PFSK-1 (cell line): ENCODE results near the gene TNNT3.

Source experiments
- FOXP2 ChIP-seq: optimal IDR thresholded peaks from 2 replicates; pipeline ENCODE3; 2011; ENCODE audit warnings: borderline replicate concordance, control low read depth, inconsistent platforms; ENCODE audit not compliant: insufficient read depth; ENCODE audit errors: extremely low read length, extremely low read depth
- POLR2AphosphoS5 ChIP-seq: IDR thresholded peaks from 2 replicates; pipeline ENCODE4 v1.6.1; 2012; ENCODE audit warnings: low read depth, mild to moderate bottlenecking, control low read depth, low read length, moderate library complexity
- SIN3A ChIP-seq: IDR thresholded peaks from 2 replicates; pipeline ENCODE4 v1.6.1; 2012; ENCODE audit warnings: mild to moderate bottlenecking, low read length, moderate library complexity, borderline replicate concordance; ENCODE audit not compliant: insufficient read depth
- TAF1 ChIP-seq: IDR thresholded peaks from 2 replicates; pipeline ENCODE4 v1.6.1; 2012; ENCODE audit warnings: low read length, control low read depth, borderline replicate concordance; ENCODE audit not compliant: insufficient read depth
- TF ChIP-seq, protein P1 (sequence below), 2 experiments: IDR thresholded peaks; 2 replicates each; pipeline versions ENCODE4 v1.6.1 to v1.8.0; 2011 to 2012; ENCODE audit warnings: low read depth in 2 of 2, low read length in 2 of 2, control low read depth in 1 of 2, inconsistent platforms in 1 of 2, mild to moderate bottlenecking in 1 of 2, moderate library complexity in 1 of 2; ENCODE audit not compliant: insufficient read depth in 1 of 2

Gene TNNT3

GRCh38 chr11:1927026-1927847, 7.7 kb downstream of the TNNT3 start:
- TF ChIP-seq, protein P1, sequence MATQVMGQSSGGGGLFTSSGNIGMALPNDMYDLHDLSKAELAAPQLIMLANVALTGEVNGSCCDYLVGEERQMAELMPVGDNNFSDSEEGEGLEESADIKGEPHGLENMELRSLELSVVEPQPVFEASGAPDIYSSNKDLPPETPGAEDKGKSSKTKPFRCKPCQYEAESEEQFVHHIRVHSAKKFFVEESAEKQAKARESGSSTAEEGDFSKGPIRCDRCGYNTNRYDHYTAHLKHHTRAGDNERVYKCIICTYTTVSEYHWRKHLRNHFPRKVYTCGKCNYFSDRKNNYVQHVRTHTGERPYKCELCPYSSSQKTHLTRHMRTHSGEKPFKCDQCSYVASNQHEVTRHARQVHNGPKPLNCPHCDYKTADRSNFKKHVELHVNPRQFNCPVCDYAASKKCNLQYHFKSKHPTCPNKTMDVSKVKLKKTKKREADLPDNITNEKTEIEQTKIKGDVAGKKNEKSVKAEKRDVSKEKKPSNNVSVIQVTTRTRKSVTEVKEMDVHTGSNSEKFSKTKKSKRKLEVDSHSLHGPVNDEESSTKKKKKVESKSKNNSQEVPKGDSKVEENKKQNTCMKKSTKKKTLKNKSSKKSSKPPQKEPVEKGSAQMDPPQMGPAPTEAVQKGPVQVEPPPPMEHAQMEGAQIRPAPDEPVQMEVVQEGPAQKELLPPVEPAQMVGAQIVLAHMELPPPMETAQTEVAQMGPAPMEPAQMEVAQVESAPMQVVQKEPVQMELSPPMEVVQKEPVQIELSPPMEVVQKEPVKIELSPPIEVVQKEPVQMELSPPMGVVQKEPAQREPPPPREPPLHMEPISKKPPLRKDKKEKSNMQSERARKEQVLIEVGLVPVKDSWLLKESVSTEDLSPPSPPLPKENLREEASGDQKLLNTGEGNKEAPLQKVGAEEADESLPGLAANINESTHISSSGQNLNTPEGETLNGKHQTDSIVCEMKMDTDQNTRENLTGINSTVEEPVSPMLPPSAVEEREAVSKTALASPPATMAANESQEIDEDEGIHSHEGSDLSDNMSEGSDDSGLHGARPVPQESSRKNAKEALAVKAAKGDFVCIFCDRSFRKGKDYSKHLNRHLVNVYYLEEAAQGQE (IDR thresholded peaks at IDR 0.05; ENCODE audit: insufficient read depth in 1 of 2, low read depth in 2 of 2, low read length in 2 of 2), result no peak
- TF ChIP-seq TAF1 (no peak), FOXP2 (no peak), SIN3A (no peak), POLR2AphosphoS5 (no peak)

GRCh38 chr11:1927848-1928469, 8.5 kb downstream of the TNNT3 start:
- TF ChIP-seq, protein P1 (IDR thresholded peaks at IDR 0.05; ENCODE audit: insufficient read depth in 1 of 2, low read depth in 2 of 2, low read length in 2 of 2), result no peak
- TF ChIP-seq SIN3A (no peak), TAF1 (no peak), FOXP2 (no peak), POLR2AphosphoS5 (no peak)

DNA sequence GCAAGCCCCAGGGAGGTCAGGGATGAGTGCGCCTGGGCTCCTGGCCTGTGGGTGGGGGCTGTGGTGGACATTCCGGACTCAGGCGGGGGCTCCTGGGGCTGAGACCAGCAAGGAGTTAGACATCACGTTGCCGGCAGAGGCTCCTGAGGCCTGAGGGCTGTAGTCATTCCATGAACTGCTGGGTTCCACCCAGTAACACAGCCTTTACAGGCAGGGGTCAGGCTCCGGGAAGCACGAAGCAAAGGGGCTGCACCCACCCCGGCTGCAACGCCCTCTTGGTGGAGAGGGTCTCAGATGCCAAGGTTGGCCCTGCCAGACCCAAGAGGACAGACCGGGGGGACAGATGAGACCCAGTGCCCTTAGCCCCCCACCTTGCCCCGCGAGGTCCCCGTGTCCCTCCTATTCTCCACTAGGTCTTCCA, 9.0 kb downstream of the TNNT3 start:
- TF ChIP-seq FOXP2, result no peak
- no peak for TF ChIP-seq TAF1
- TF ChIP-seq, protein P1 (IDR thresholded peaks at IDR 0.05; ENCODE audit: insufficient read depth in 1 of 2, low read depth in 2 of 2, low read length in 2 of 2), result no peak
- TF ChIP-seq POLR2AphosphoS5, result no peak
- TF ChIP-seq SIN3A, result no peak

GRCh38 chr11:1928891-1929541, 9.5 kb downstream of the TNNT3 start:
- no peak for TF ChIP-seq POLR2AphosphoS5
- TF ChIP-seq TAF1, result no peak
- TF ChIP-seq, protein P1 (IDR thresholded peaks at IDR 0.05; ENCODE audit: insufficient read depth in 1 of 2, low read depth in 2 of 2, low read length in 2 of 2), result no peak
